Trophoblast cell (in vitro differentiated cells and primary cell): ENCODE measurements around the gene ARHGEF10L.

Source experiments
- DNase-seq, 2 donors: peaks; one replicate each; pipeline ENCODE4 v3.0.0-alpha.2; 2016
- H2AFZ ChIP-seq: 2 replicates; pipeline ENCODE4 v1.6.1; 2013; ENCODE audit warnings: low read length, moderate library complexity, mild to moderate bottlenecking; ENCODE audit not compliant: insufficient read depth, poor library complexity
- H2AK5ac ChIP-seq: 2 replicates; pipeline ENCODE4 v1.6.1; 2013; ENCODE audit warnings: mild to moderate bottlenecking, low read length
- H2BK120ac ChIP-seq: 2 replicates; pipeline ENCODE4 v1.6.1; 2013; ENCODE audit warnings: low read length, mild to moderate bottlenecking, moderate library complexity; ENCODE audit not compliant: insufficient read depth, poor library complexity
- H2BK12ac ChIP-seq: 2 replicates; pipeline ENCODE4 v1.6.1; 2013; ENCODE audit warnings: mild to moderate bottlenecking, low read length, moderate library complexity
- H2BK5ac ChIP-seq: 2 replicates; pipeline ENCODE4 v1.6.1; 2013; ENCODE audit warnings: low read length, low read depth, moderate library complexity, mild to moderate bottlenecking; ENCODE audit not compliant: poor library complexity
- H3K14ac ChIP-seq: 2 replicates; pipeline ENCODE4 v1.6.1; 2013; ENCODE audit warnings: mild to moderate bottlenecking, low read length
- H3K18ac ChIP-seq: 2 replicates; pipeline ENCODE4 v1.6.1; 2013; ENCODE audit warnings: mild to moderate bottlenecking, low read length
- H3K23ac ChIP-seq: 2 replicates; pipeline ENCODE4 v1.6.1; 2013; ENCODE audit warnings: low read length
- H3K27ac ChIP-seq: 2 replicates; pipeline ENCODE4 v1.5.1; 2013; ENCODE audit warnings: low read depth, mild to moderate bottlenecking, inconsistent platforms, low read length, moderate library complexity
- H3K27me3 ChIP-seq: 2 replicates; pipeline ENCODE4 v1.6.1; 2013; ENCODE audit warnings: inconsistent platforms, mild to moderate bottlenecking, low read length, moderate library complexity; ENCODE audit not compliant: insufficient read depth
- H3K36me3 ChIP-seq, 2 experiments: 1 replicate in 1 of 2; 2 replicates in 1 of 2; pipeline ENCODE4 v1.6.1; 2013; ENCODE audit warnings: low read length in 2 of 2, mild to moderate bottlenecking in 2 of 2, moderate library complexity in 1 of 2; ENCODE audit not compliant: insufficient read depth in 2 of 2, control insufficient read depth in 1 of 2
- H3K4ac ChIP-seq: 2 replicates; pipeline ENCODE4 v1.6.1; 2013; ENCODE audit warnings: low read depth, mild to moderate bottlenecking, low read length, moderate library complexity
- H3K4me1 ChIP-seq, 2 experiments: 1 replicate in 1 of 2; 2 replicates in 1 of 2; pipeline ENCODE4 v1.6.1; 2013; ENCODE audit warnings: low read length in 2 of 2, mild to moderate bottlenecking in 2 of 2, moderate library complexity in 1 of 2; ENCODE audit not compliant: insufficient read depth in 2 of 2, control insufficient read depth in 1 of 2
- H3K4me2 ChIP-seq: 2 replicates; pipeline ENCODE4 v1.6.1; 2013; ENCODE audit warnings: inconsistent platforms, mild to moderate bottlenecking, low read length, moderate library complexity
- H3K4me3 ChIP-seq: 2 replicates; pipeline ENCODE4 v1.5.1; 2013; ENCODE audit warnings: mild to moderate bottlenecking, low read depth, low read length, inconsistent platforms
- H3K79me1 ChIP-seq: one replicate; pipeline ENCODE4 v1.6.1; 2013; ENCODE audit warnings: low read length
- H3K79me2 ChIP-seq: 2 replicates; pipeline ENCODE4 v1.6.1; 2013; ENCODE audit warnings: low read length, mild to moderate bottlenecking; ENCODE audit not compliant: control insufficient read depth, insufficient read depth, poor library complexity
- H3K9ac ChIP-seq: 2 replicates; pipeline ENCODE4 v1.6.1; 2013; ENCODE audit warnings: mild to moderate bottlenecking, low read length
- H3K9me3 ChIP-seq: 2 replicates; pipeline ENCODE4 v1.6.1; 2013; ENCODE audit warnings: low read depth, mild to moderate bottlenecking, control low read depth, inconsistent platforms, low read length; ENCODE audit not compliant: insufficient read depth
- H4K12ac ChIP-seq: 2 replicates; pipeline ENCODE4 v1.6.1; 2013; ENCODE audit warnings: low read depth, mild to moderate bottlenecking, low read length, moderate library complexity
- H4K8ac ChIP-seq: 2 replicates; pipeline ENCODE4 v1.6.1; 2013; ENCODE audit warnings: low read depth, mild to moderate bottlenecking, low read length, moderate library complexity
- H4K91ac ChIP-seq: one replicate; pipeline ENCODE4 v1.6.1; 2013; ENCODE audit warnings: low read depth, mild to moderate bottlenecking, low read length, moderate library complexity
- WGBS: extraction: QIAGEN DNeasy Blood & Tissue Kit; methylation state at CpG from one replicate; pipeline ENCODE4 v1.1.7; 2013; ENCODE audit warnings: missing lambda C conversion rate; ENCODE audit not compliant: insufficient read length, insufficient coverage; ENCODE audit errors: extremely low coverage; 5-methylcytosine and 5-hydroxymethylcytosine counted together

ARHGEF10L gene

DNA sequence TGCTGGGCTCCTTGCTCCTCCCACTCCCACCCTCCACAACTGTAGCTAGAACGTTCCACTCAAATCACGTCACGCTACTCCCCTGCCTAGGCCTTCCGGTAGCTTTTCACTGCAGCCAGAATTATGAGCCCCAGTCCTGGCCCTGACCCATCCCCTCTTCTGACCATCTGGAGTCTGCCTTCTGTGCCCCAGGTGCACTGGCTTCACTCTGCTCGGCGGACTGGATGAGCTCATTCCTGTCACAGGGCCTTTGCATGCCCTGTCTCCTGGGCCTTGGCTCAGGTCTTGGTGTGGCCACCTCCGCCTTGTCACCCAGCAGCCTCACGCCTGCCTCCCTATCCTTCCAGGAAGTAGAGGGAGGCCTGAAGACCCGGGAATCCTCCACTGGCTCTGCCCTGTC, 153.1 kb downstream of the ARHGEF10L start:
- no peak for DNase-seq
- Histone ChIP-seq H2AFZ (no peak overlapping the region), H2AK5ac (no peak overlapping the region), H3K79me2 (no peaks in the 10 kb centered on the region), H3K18ac (no peak overlapping the region), H4K8ac (no peak overlapping the region), H2BK5ac (no peak overlapping the region), H3K36me3 (peaks cover 32 to 35% of the 10 kb centered on the region in 2 experiments), H2BK120ac (no peak overlapping the region), H3K9me3 (peaks cover 3% of the 10 kb centered on the region), H3K79me1 (no peaks in the 10 kb centered on the region), H4K91ac (no peak overlapping the region), H3K4me2 (no peak overlapping the region), H2BK12ac (no peak overlapping the region), H3K14ac (no peak overlapping the region), H4K12ac (no peak overlapping the region), H3K9ac (no peak overlapping the region), H3K27me3 (no peaks in the 10 kb centered on the region), H3K4ac (no peak overlapping the region), H3K27ac (no peak overlapping the region), H3K4me1 (peaks cover 0 to 4% of the 10 kb centered on the region in 2 experiments), H3K4me3 (no peak overlapping the region), H3K23ac (no peak overlapping the region)
- no CpG with 5 or more reads among the region's 9 CpGs for WGBS

GRCh38 chr1:17696417-17697301, 157.2 kb downstream of the ARHGEF10L start:
- H3K36me3 ChIP-seq, result peaks cover 13 to 18% of the 10 kb centered on the region in 2 experiments
- H4K8ac ChIP-seq, result no peak overlapping the region
- H3K4me3 ChIP-seq, result no peak overlapping the region
- no peak overlapping the region for H2AFZ ChIP-seq
- no peak overlapping the region for H3K23ac ChIP-seq
- no peak overlapping the region for H3K14ac ChIP-seq
- H3K4me1 ChIP-seq, result peaks cover 0 to 4% of the 10 kb centered on the region in 2 experiments
- no peak overlapping the region for H3K27ac ChIP-seq
- H3K4me2 ChIP-seq, result no peak overlapping the region
- no peaks in the 10 kb centered on the region for H3K27me3 ChIP-seq
- H3K9ac ChIP-seq, result no peak overlapping the region
- H2BK120ac ChIP-seq, result no peak overlapping the region
- no CpG with 5 or more reads among the region's 42 CpGs for WGBS
- H2AK5ac ChIP-seq, result peak overlapping the region; percentile 66
- no peak overlapping the region for H3K4ac ChIP-seq
- H3K9me3 ChIP-seq, result no peaks in the 10 kb centered on the region
- peak in 1 of 2 donors; percentile 55 for DNase-seq
- no peaks in the 10 kb centered on the region for H3K79me1 ChIP-seq
- no peak overlapping the region for H4K91ac ChIP-seq
- H2BK12ac ChIP-seq, result no peak overlapping the region
- no peaks in the 10 kb centered on the region for H3K79me2 ChIP-seq
- H2BK5ac ChIP-seq, result no peak overlapping the region
- no peak overlapping the region for H4K12ac ChIP-seq
- no peak overlapping the region for H3K18ac ChIP-seq

DNA sequence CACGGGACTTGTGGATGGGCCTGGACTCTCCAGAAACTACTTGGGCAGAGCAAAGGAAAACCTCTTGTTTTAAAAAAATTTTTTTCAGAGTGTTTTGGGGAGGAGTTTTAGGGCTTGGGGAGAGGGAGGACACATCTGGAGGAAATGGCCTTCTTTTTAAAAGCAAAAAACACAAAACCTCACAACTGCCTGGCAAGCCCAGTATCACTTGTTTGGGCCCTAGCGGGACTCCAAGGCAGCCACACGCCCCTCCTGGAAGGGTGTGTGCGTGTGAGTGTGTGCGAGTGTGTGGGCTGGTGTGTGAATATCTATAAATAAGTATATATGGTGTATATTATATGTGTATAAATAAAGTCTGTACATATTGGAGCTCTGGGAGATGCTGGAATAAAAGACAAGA, 158.0 kb downstream of the ARHGEF10L start:
- WGBS, result no CpG with 5 or more reads among the region's 5 CpGs
- Histone ChIP-seq H3K4me1 (peaks cover 0 to 4% of the 10 kb centered on the region in 2 experiments), H3K79me2 (no peaks in the 10 kb centered on the region), H2BK12ac (no peak overlapping the region), H2BK5ac (no peak overlapping the region), H3K14ac (no peak overlapping the region), H2AFZ (no peak overlapping the region), H3K4me2 (no peak overlapping the region), H3K27ac (no peak overlapping the region), H3K9ac (no peak overlapping the region), H2AK5ac (no peak overlapping the region), H3K23ac (no peak overlapping the region), H3K9me3 (no peaks in the 10 kb centered on the region), H4K12ac (no peak overlapping the region), H2BK120ac (no peak overlapping the region), H3K79me1 (no peaks in the 10 kb centered on the region), H3K27me3 (no peaks in the 10 kb centered on the region), H3K4me3 (no peak overlapping the region), H3K4ac (no peak overlapping the region), H4K8ac (no peak overlapping the region), H3K18ac (no peak overlapping the region), H3K36me3 (peaks cover 13% of the 10 kb centered on the region in 2 experiments), H4K91ac (no peak overlapping the region)
- DNase-seq, result no peak

DNA sequence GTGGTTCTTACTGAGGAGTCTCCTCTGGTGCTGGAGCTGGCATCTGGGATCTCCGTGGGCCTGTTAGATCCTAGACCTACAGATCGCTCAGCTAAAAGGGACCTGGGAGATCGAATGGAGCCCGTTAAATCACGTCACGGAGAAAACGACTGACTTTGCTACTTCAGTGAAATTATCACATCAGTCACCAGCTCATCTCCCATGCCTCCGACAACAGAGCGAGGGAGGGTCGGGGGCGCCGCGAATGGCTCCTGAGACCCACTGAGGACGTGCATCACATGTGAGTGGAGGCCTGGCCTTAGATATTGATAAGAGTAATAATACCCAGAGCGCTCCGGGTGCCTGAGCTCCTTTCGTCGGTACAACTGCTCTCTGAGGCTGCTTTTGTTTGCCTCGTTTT, 160.1 kb downstream of the ARHGEF10L start:
- Histone ChIP-seq H2BK120ac (no peak overlapping the region), H4K91ac (no peak overlapping the region), H3K9me3 (no peaks in the 10 kb centered on the region), H3K4me3 (no peak overlapping the region), H2AFZ (no peak overlapping the region), H3K4me1 (peaks cover 0 to 4% of the 10 kb centered on the region in 2 experiments), H3K79me2 (no peaks in the 10 kb centered on the region), H4K12ac (no peak overlapping the region), H3K36me3 (peaks cover 11 to 12% of the 10 kb centered on the region in 2 experiments), H3K4me2 (no peak overlapping the region), H4K8ac (no peak overlapping the region), H2BK12ac (no peak overlapping the region), H3K14ac (no peak overlapping the region), H3K18ac (no peak overlapping the region), H3K27ac (no peak overlapping the region), H2AK5ac (no peak overlapping the region), H3K23ac (no peak overlapping the region), H3K79me1 (no peaks in the 10 kb centered on the region), H3K9ac (no peak overlapping the region), H3K4ac (no peak overlapping the region), H2BK5ac (no peak overlapping the region), H3K27me3 (no peaks in the 10 kb centered on the region)
- WGBS, result no CpG with 5 or more reads among the region's 19 CpGs
- no peak for DNase-seq
